Measurements from ENCODE around the gene GTF2IRD1.

- no peak for TF ChIP-seq TCF7L2 (IDR thresholded peaks at IDR 0.05; ENCODE audit: low read depth, low read length)
- no peak for TF ChIP-seq CTCF (IDR thresholded peaks at IDR 0.05)
- no peak for TF ChIP-seq POLR2AphosphoS5 (IDR thresholded peaks at IDR 0.05; ENCODE audit: low read depth, low read length)
- TF ChIP-seq SIN3A (IDR thresholded peaks at IDR 0.05; ENCODE audit: borderline replicate concordance, insufficient read depth, low read depth, low read length) = no peak
- TF ChIP-seq, protein P1, sequence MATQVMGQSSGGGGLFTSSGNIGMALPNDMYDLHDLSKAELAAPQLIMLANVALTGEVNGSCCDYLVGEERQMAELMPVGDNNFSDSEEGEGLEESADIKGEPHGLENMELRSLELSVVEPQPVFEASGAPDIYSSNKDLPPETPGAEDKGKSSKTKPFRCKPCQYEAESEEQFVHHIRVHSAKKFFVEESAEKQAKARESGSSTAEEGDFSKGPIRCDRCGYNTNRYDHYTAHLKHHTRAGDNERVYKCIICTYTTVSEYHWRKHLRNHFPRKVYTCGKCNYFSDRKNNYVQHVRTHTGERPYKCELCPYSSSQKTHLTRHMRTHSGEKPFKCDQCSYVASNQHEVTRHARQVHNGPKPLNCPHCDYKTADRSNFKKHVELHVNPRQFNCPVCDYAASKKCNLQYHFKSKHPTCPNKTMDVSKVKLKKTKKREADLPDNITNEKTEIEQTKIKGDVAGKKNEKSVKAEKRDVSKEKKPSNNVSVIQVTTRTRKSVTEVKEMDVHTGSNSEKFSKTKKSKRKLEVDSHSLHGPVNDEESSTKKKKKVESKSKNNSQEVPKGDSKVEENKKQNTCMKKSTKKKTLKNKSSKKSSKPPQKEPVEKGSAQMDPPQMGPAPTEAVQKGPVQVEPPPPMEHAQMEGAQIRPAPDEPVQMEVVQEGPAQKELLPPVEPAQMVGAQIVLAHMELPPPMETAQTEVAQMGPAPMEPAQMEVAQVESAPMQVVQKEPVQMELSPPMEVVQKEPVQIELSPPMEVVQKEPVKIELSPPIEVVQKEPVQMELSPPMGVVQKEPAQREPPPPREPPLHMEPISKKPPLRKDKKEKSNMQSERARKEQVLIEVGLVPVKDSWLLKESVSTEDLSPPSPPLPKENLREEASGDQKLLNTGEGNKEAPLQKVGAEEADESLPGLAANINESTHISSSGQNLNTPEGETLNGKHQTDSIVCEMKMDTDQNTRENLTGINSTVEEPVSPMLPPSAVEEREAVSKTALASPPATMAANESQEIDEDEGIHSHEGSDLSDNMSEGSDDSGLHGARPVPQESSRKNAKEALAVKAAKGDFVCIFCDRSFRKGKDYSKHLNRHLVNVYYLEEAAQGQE (IDR thresholded peaks at IDR 0.05; ENCODE audit: insufficient read depth in 1 of 2, low read depth in 2 of 2, low read length in 1 of 2) = no peak
These were observed 88.9 kb downstream of the GTF2IRD1 start for GRCh38 chr7:74542558-74543117.
